ENCODE results near the gene ALG8. TPM values are rescaled to one million over a fixed set of nuclear protein-coding genes. Genes with fewer than 3 reads are reported as not detected.
"Not testable (repeated sequence)": the region's sequence is repeated elsewhere in the genome, so short reads cannot be mapped to it uniquely, and the experiment has no call there.

The ALG8 gene
- total and polyA plus RNA-seq, 4 donors, result 18.0 to 24.2 (median 22.9) TPM

- H3K27ac ChIP-seq (ENCODE audit: low read depth in 1 of 2, low read length in 2 of 2), result no peak overlapping the region
- H3K36me3 ChIP-seq (ENCODE audit: control insufficient read depth in 1 of 2, insufficient read depth in 2 of 2, low read length in 1 of 2), result peaks cover 0 to 6% of the 10 kb centered on the region in 2 donors
- no peak for ATAC-seq (ENCODE audit: low FRiP score)
- intact Hi-C loops (cut with DNase I), result no loop called here
- no peak overlapping the region for H3K4me3 ChIP-seq (ENCODE audit: low read length in 2 of 2)
- H3K4me1 ChIP-seq (ENCODE audit: control insufficient read depth in 1 of 2, insufficient read depth in 2 of 2, low read length in 2 of 2), result no peaks in the 10 kb centered on the region
- 88 to 90% methylated on average over 4 of the region's 4 CpGs for WGBS, 2 donors
- no peak for DNase-seq
- H3K9me3 ChIP-seq (ENCODE audit: control insufficient read depth, low read length), result no peaks in the 10 kb centered on the region
- no peaks in the 10 kb centered on the region for H3K27me3 ChIP-seq (ENCODE audit: control insufficient read depth in 1 of 2, insufficient read depth in 2 of 2, low read length in 1 of 2)
Measured at GRCh38 chr11:78099666-78100065, 39.8 kb downstream of the ALG8 start.

GRCh38 chr11:78097666-78098385, 41.6 kb downstream of the ALG8 start:
- Histone ChIP-seq H3K36me3 (ENCODE audit: control insufficient read depth in 1 of 2, insufficient read depth in 2 of 2, low read length in 1 of 2) (peaks cover 0 to 6% of the 10 kb centered on the region in 2 donors), H3K4me1 (ENCODE audit: control insufficient read depth in 1 of 2, insufficient read depth in 2 of 2, low read length in 2 of 2) (no peaks in the 10 kb centered on the region), H3K27ac (ENCODE audit: low read depth in 1 of 2, low read length in 2 of 2) (no peak overlapping the region), H3K4me3 (ENCODE audit: low read length in 2 of 2) (no peak overlapping the region), H3K27me3 (ENCODE audit: control insufficient read depth in 1 of 2, insufficient read depth in 2 of 2, low read length in 1 of 2) (no peaks in the 10 kb centered on the region), H3K9me3 (ENCODE audit: control insufficient read depth, low read length) (no peaks in the 10 kb centered on the region)
- DNase-seq (no peak), ATAC-seq (ENCODE audit: low FRiP score) (no peak)
- WGBS, 2 donors, result 93 to 94% methylated on average over 7 of the region's 7 CpGs
- intact Hi-C loops (cut with DNase I), result no loop called here

DNA sequence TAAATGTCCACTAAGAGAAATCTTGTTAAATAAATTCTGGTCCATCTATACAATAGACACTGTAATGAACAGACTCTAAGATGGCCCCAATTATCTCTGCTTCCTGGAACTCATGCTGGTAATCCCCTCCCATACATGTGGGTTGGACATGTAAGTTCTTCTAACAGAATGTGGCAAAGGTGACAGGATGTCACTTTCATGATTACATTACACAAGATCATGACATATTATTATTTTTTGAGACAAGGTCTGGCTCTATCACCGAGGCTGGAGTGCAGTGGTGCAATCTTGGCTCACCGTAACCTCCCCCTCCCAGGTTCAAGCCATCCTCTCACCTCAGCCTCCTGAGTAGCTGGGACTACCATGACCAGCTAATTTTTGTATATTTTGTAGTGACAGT, 45.2 kb downstream of the ALG8 start:
- DNase-seq (no peak), ATAC-seq (ENCODE audit: low FRiP score) (no peak)
- WGBS, 2 donors, result 83 to 85% methylated on average over 2 of the region's 2 CpGs
- Histone ChIP-seq H3K4me3 (ENCODE audit: low read length in 2 of 2) (no peak overlapping the region), H3K27me3 (ENCODE audit: control insufficient read depth in 1 of 2, insufficient read depth in 2 of 2, low read length in 1 of 2) (no peaks in the 10 kb centered on the region), H3K4me1 (ENCODE audit: control insufficient read depth in 1 of 2, insufficient read depth in 2 of 2, low read length in 2 of 2) (no peaks in the 10 kb centered on the region), H3K9me3 (ENCODE audit: control insufficient read depth, low read length) (no peaks in the 10 kb centered on the region), H3K36me3 (ENCODE audit: control insufficient read depth in 1 of 2, insufficient read depth in 2 of 2, low read length in 1 of 2) (no peaks in the 10 kb centered on the region), H3K27ac (ENCODE audit: low read depth in 1 of 2, low read length in 2 of 2) (no peak overlapping the region)
- intact Hi-C loops (cut with DNase I), result no loop called here

GRCh38 chr11:78086521-78087074, 52.8 kb downstream of the ALG8 start:
- DNase-seq; H3K9me3 ChIP-seq (ENCODE audit: control insufficient read depth, low read length); H3K4me3 ChIP-seq (ENCODE audit: low read length in 2 of 2); H3K4me1 ChIP-seq (ENCODE audit: control insufficient read depth in 1 of 2, insufficient read depth in 2 of 2, low read length in 2 of 2); intact Hi-C loops (cut with DNase I); H3K27me3 ChIP-seq (ENCODE audit: control insufficient read depth in 1 of 2, insufficient read depth in 2 of 2, low read length in 1 of 2); H3K27ac ChIP-seq (ENCODE audit: low read depth in 1 of 2, low read length in 2 of 2); H3K36me3 ChIP-seq (ENCODE audit: control insufficient read depth in 1 of 2, insufficient read depth in 2 of 2, low read length in 1 of 2); ATAC-seq (ENCODE audit: low FRiP score): not testable (repeated sequence)
- WGBS, 2 donors, result 85 to 86% methylated on average over 6 of the region's 6 CpGs

GRCh38 chr11:78085972-78086371, 53.5 kb downstream of the ALG8 start:
- Histone ChIP-seq H3K9me3 (ENCODE audit: control insufficient read depth, low read length) (no peaks in the 10 kb centered on the region), H3K4me1 (ENCODE audit: control insufficient read depth in 1 of 2, insufficient read depth in 2 of 2, low read length in 2 of 2) (no peaks in the 10 kb centered on the region), H3K27ac (ENCODE audit: low read depth in 1 of 2, low read length in 2 of 2) (no peak overlapping the region), H3K4me3 (ENCODE audit: low read length in 2 of 2) (no peak overlapping the region), H3K27me3 (ENCODE audit: control insufficient read depth in 1 of 2, insufficient read depth in 2 of 2, low read length in 1 of 2) (no peaks in the 10 kb centered on the region), H3K36me3 (ENCODE audit: control insufficient read depth in 1 of 2, insufficient read depth in 2 of 2, low read length in 1 of 2) (no peaks in the 10 kb centered on the region)
- intact Hi-C loops (cut with DNase I), result no loop called here
- 48 to 53% methylated on average over 3 of the region's 3 CpGs for WGBS, 2 donors
- ATAC-seq (ENCODE audit: low FRiP score) (no peak), DNase-seq (no peak)

DNA sequence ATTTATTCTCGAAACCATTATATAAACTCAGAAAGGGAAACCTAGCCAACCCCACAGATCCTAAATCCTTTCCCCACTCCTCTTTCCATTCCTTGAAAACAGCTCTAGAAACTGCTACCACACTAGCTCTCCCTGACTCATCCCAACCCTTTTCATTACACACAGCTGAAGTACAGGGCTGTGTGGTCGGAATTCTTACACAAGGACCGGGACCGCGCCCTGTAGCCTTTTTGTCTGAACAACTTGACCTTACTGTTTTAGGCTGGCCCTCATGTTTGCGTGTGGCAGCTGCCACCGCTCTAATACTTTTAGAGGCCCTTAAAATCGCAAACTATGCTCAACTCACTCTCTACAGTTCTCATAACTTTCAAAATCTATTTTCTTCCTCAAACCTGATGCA, 54.9 kb downstream of the ALG8 start:
- H3K9me3 ChIP-seq (ENCODE audit: control insufficient read depth, low read length); H3K27me3 ChIP-seq (ENCODE audit: control insufficient read depth in 1 of 2, insufficient read depth in 2 of 2, low read length in 1 of 2); intact Hi-C loops (cut with DNase I); H3K36me3 ChIP-seq (ENCODE audit: control insufficient read depth in 1 of 2, insufficient read depth in 2 of 2, low read length in 1 of 2); H3K4me3 ChIP-seq (ENCODE audit: low read length in 2 of 2); ATAC-seq (ENCODE audit: low FRiP score); DNase-seq; H3K27ac ChIP-seq (ENCODE audit: low read depth in 1 of 2, low read length in 2 of 2); H3K4me1 ChIP-seq (ENCODE audit: control insufficient read depth in 1 of 2, insufficient read depth in 2 of 2, low read length in 2 of 2): not testable (repeated sequence)
- 92 to 93% methylated on average over 8 of the region's 8 CpGs for WGBS, 2 donors

- no peak overlapping the region for H3K27ac ChIP-seq (ENCODE audit: low read depth in 1 of 2, low read length in 2 of 2)
- H3K36me3 ChIP-seq (ENCODE audit: control insufficient read depth in 1 of 2, insufficient read depth in 2 of 2, low read length in 1 of 2), result no peaks in the 10 kb centered on the region
- H3K4me1 ChIP-seq (ENCODE audit: control insufficient read depth in 1 of 2, insufficient read depth in 2 of 2, low read length in 2 of 2), result peaks cover 0 to 4% of the 10 kb centered on the region in 2 donors
- no peak overlapping the region for H3K4me3 ChIP-seq (ENCODE audit: low read length in 2 of 2)
- ATAC-seq (ENCODE audit: low FRiP score) (no peak), DNase-seq (no peak)
- WGBS, 2 donors, result 68% methylated on average over 4 of the region's 4 CpGs
- H3K9me3 ChIP-seq (ENCODE audit: control insufficient read depth, low read length), result no peaks in the 10 kb centered on the region
- intact Hi-C loops (cut with DNase I), result no loop called here
- no peaks in the 10 kb centered on the region for H3K27me3 ChIP-seq (ENCODE audit: control insufficient read depth in 1 of 2, insufficient read depth in 2 of 2, low read length in 1 of 2)
Measured at GRCh38 chr11:78083021-78083420, 56.4 kb downstream of the ALG8 start.

GRCh38 chr11:78082146-78082545, 57.3 kb downstream of the ALG8 start:
- peaks cover 0 to 9% of the 10 kb centered on the region in 2 donors for H3K4me1 ChIP-seq (ENCODE audit: control insufficient read depth in 1 of 2, insufficient read depth in 2 of 2, low read length in 2 of 2)
- no peaks in the 10 kb centered on the region for H3K27me3 ChIP-seq (ENCODE audit: control insufficient read depth in 1 of 2, insufficient read depth in 2 of 2, low read length in 1 of 2)
- no peaks in the 10 kb centered on the region for H3K36me3 ChIP-seq (ENCODE audit: control insufficient read depth in 1 of 2, insufficient read depth in 2 of 2, low read length in 1 of 2)
- no peaks in the 10 kb centered on the region for H3K9me3 ChIP-seq (ENCODE audit: control insufficient read depth, low read length)
- no peak for DNase-seq
- intact Hi-C loops (cut with DNase I), result no loop called here
- H3K4me3 ChIP-seq (ENCODE audit: low read length in 2 of 2), result no peak overlapping the region
- ATAC-seq (ENCODE audit: low FRiP score), result no peak
- WGBS, 2 donors, result 80 to 84% methylated on average over 8 of the region's 8 CpGs
- H3K27ac ChIP-seq (ENCODE audit: low read depth in 1 of 2, low read length in 2 of 2), result no peak overlapping the region

DNA sequence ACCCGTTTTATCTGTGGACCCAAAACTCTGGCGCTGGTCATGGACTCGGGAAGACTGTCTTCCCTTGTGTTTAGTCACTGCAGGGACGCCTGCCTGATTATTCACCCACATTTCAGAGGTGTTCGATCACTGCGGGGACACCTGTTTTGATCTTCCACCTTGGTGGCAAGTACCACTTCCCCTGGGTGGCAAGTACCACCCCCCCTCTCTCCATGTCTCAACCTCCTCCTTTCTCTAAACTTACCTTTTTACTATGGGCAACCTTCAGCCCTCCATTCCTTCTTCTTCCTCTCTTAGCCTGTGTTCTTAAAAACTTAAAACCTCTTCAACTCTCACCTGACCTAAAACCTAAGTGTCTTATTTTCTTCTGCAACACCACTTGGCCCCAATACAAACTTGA, 57.8 kb downstream of the ALG8 start:
- H3K4me1 ChIP-seq (ENCODE audit: control insufficient read depth in 1 of 2, insufficient read depth in 2 of 2, low read length in 2 of 2), result peaks cover 0 to 9% of the 10 kb centered on the region in 2 donors
- no peak overlapping the region for H3K4me3 ChIP-seq (ENCODE audit: low read length in 2 of 2)
- DNase-seq (no peak), ATAC-seq (ENCODE audit: low FRiP score) (no peak)
- intact Hi-C loops (cut with DNase I), result no loop called here
- no peaks in the 10 kb centered on the region for H3K9me3 ChIP-seq (ENCODE audit: control insufficient read depth, low read length)
- no peaks in the 10 kb centered on the region for H3K36me3 ChIP-seq (ENCODE audit: control insufficient read depth in 1 of 2, insufficient read depth in 2 of 2, low read length in 1 of 2)
- 90% methylated on average over 6 of the region's 6 CpGs for WGBS, 2 donors
- no peaks in the 10 kb centered on the region for H3K27me3 ChIP-seq (ENCODE audit: control insufficient read depth in 1 of 2, insufficient read depth in 2 of 2, low read length in 1 of 2)
- H3K27ac ChIP-seq (ENCODE audit: low read depth in 1 of 2, low read length in 2 of 2), result no peak overlapping the region
